WTC11 (cell line): Measurements from ENCODE around the gene MGAT4A. TPM values are rescaled to one million over a fixed set of nuclear protein-coding genes. Genes with fewer than 3 reads are reported as not detected.

Experiments used
- ATF3 ChIP-seq: sonication (generic); formaldehyde crosslinking; conservative IDR thresholded peaks from 2 replicates; pipeline ENCODE4 v1.8.1; 2022; ENCODE audit warnings: mild to moderate bottlenecking, missing genetic modification reagents
- CREM ChIP-seq: sonication (generic); formaldehyde crosslinking; IDR thresholded peaks from 2 replicates; pipeline ENCODE4 v1.8.1; 2022; ENCODE audit warnings: mild to moderate bottlenecking, missing genetic modification reagents, moderate library complexity
- E2F4 ChIP-seq: sonication (generic); formaldehyde crosslinking; IDR thresholded peaks from 2 replicates; pipeline ENCODE4 v1.8.1; 2022; ENCODE audit warnings: low read depth, mild to moderate bottlenecking, moderate library complexity, missing genetic modification reagents, borderline replicate concordance
- EMX1 ChIP-seq: fragments of 250-450 bp; sonication (Bioruptor Pico); IDR thresholded peaks from 2 replicates; pipeline ENCODE4 v1.8.0; 2021; ENCODE audit warnings: mild to moderate bottlenecking
- NFATC4 ChIP-seq: fragments of 250-450 bp; sonication (Bioruptor Pico); IDR thresholded peaks from 2 replicates; pipeline ENCODE4 v1.9.0; 2021; ENCODE audit warnings: mild to moderate bottlenecking
- PRRX2 ChIP-seq: fragments of 250-450 bp; sonication (Bioruptor Pico); IDR thresholded peaks from 2 replicates; pipeline ENCODE4 v1.8.0; 2021; ENCODE audit warnings: mild to moderate bottlenecking
- RELA ChIP-seq: sonication (generic); formaldehyde crosslinking; IDR thresholded peaks from 2 replicates; pipeline ENCODE4 v1.8.1; 2022; ENCODE audit warnings: missing genetic modification reagents, mild to moderate bottlenecking, borderline replicate concordance
- SMAD4 ChIP-seq: sonication (generic); formaldehyde crosslinking; IDR thresholded peaks from 2 replicates; pipeline ENCODE4 v1.8.0; 2022; ENCODE audit warnings: mild to moderate bottlenecking, missing genetic modification reagents
- SP1 ChIP-seq: sonication (generic); formaldehyde crosslinking; conservative IDR thresholded peaks from 2 replicates; pipeline ENCODE4 v1.8.1; 2022; ENCODE audit warnings: missing genetic modification reagents
- TEAD1 ChIP-seq: sonication (generic); formaldehyde crosslinking; IDR thresholded peaks from 2 replicates; pipeline ENCODE4 v1.8.0; 2022; ENCODE audit warnings: mild to moderate bottlenecking, missing genetic modification reagents
- TP53 ChIP-seq: sonication (generic); formaldehyde crosslinking; IDR thresholded peaks from 2 replicates; pipeline ENCODE4 v1.8.1; 2023; ENCODE audit warnings: mild to moderate bottlenecking, missing genetic modification reagents
- USF2 ChIP-seq: sonication (generic); formaldehyde crosslinking; IDR thresholded peaks from 2 replicates; pipeline ENCODE4 v1.8.1; 2023; ENCODE audit warnings: mild to moderate bottlenecking, missing genetic modification reagents, moderate library complexity
- ZBTB43 ChIP-seq: sonication (generic); formaldehyde crosslinking; IDR thresholded peaks from 2 replicates; pipeline ENCODE4 v1.8.1; 2023; ENCODE audit warnings: mild to moderate bottlenecking, missing genetic modification reagents
- ZNF121 ChIP-seq: sonication (generic); formaldehyde crosslinking; IDR thresholded peaks from 2 replicates; pipeline ENCODE4 v1.8.0; 2023; ENCODE audit warnings: missing genetic modification reagents
- ZNF232 ChIP-seq: sonication (generic); formaldehyde crosslinking; IDR thresholded peaks from 2 replicates; pipeline ENCODE4 v1.8.0; 2022; ENCODE audit warnings: mild to moderate bottlenecking, missing genetic modification reagents
- ZNF281 ChIP-seq: sonication (generic); formaldehyde crosslinking; IDR thresholded peaks from 2 replicates; pipeline ENCODE4 v1.8.0; 2023; ENCODE audit warnings: mild to moderate bottlenecking, missing genetic modification reagents
- ZNF317 ChIP-seq: sonication (generic); formaldehyde crosslinking; IDR thresholded peaks from 2 replicates; pipeline ENCODE4 v1.8.1; 2023; ENCODE audit warnings: low read depth, mild to moderate bottlenecking, moderate library complexity, missing genetic modification reagents, borderline replicate concordance
- total RNA-seq: library from RNA; stranded (reverse); gene quantifications from 3 replicates; pipeline ENCODE4 v1.2.3, GENCODE V29; 2021
- TF ChIP-seq, protein P1 (sequence below): fragments of 250-450 bp; sonication (Bioruptor Pico); IDR thresholded peaks from 2 replicates; pipeline ENCODE4 v1.9.0; 2021; ENCODE audit warnings: mild to moderate bottlenecking
- TF ChIP-seq, protein P2 (sequence below): fragments of 250-450 bp; sonication (Bioruptor Pico); conservative IDR thresholded peaks from 2 replicates; pipeline ENCODE4 v1.9.0; 2021; ENCODE audit warnings: mild to moderate bottlenecking
- TF ChIP-seq, protein P3 (sequence below): fragments of 250-450 bp; sonication (Bioruptor Pico); IDR thresholded peaks from 2 replicates; pipeline ENCODE4 v2.1.2; 2022; ENCODE audit warnings: mild to moderate bottlenecking, moderate library complexity
- TF ChIP-seq, protein P4 (sequence below): sonication (generic); formaldehyde crosslinking; IDR thresholded peaks from 2 replicates; pipeline ENCODE4 v1.8.0; 2022; ENCODE audit warnings: mild to moderate bottlenecking, missing genetic modification reagents
- TF ChIP-seq, protein P5 (sequence below): sonication (generic); formaldehyde crosslinking; IDR thresholded peaks from 2 replicates; pipeline ENCODE4 v1.8.1; 2022; ENCODE audit warnings: missing genetic modification reagents, borderline replicate concordance

Gene MGAT4A
- total RNA-seq, 1 experiment from 2014 or later, result 6.7 TPM

DNA sequence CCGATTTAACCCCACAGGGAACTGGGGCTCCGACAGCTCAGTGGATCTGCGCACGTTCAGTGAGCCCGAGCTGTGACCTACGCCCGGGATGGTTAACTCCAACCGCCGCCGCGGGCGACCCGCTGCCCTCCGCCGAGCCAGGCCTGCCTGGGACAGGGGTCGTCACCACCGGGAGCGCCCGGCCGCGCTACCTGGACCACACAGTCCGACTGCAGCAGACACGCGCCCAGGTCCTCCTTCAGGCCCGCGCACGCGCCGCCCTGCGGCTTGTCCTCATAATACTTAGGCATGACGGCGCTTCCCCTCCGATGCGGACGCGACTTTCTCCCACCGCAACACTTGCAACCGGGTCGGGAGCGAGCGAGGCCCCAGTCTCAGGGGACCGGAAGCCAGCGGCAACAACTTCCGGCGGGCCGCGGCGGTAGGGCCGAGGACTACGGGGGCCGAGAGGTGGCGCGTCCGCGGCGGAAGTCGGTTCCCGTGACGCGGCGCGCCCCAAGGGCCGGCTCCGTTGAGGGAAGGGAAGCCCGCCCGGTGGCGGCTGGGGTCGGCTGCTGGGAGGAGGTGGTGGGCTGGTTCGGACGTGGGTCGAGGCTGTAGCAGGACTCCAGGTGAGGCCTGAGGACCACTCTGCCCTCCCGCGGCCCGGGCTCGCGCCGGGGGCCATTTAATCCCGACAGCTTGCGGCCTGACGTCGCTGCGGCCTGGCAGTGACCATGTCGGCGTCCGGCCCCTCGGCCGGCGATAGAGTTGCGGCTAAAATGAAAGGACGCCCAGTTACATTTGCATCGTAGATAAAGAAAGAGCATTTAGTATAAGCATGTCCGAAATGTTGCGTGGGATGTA lies 122.6 kb downstream of the MGAT4A start, which contains the start of the genes COA5 and UNC50 (continued):
- TF ChIP-seq E2F4 (CRISPR knock-in tag), result peak; percentile 50; the same call in 1 of the 2 replicates
- peak; percentile 73; the same call in 1 of the 2 replicates for TF ChIP-seq RELA (CRISPR knock-in tag)
- TF ChIP-seq CREM, result peak; percentile 90
- TF ChIP-seq ZNF121, result no peak
- peak; percentile 58; the same call in 1 of the 2 replicates for TF ChIP-seq ZNF317 (CRISPR knock-in tag)
- TF ChIP-seq SMAD4 (CRISPR knock-in tag), result no peak
- TF ChIP-seq, protein P1, sequence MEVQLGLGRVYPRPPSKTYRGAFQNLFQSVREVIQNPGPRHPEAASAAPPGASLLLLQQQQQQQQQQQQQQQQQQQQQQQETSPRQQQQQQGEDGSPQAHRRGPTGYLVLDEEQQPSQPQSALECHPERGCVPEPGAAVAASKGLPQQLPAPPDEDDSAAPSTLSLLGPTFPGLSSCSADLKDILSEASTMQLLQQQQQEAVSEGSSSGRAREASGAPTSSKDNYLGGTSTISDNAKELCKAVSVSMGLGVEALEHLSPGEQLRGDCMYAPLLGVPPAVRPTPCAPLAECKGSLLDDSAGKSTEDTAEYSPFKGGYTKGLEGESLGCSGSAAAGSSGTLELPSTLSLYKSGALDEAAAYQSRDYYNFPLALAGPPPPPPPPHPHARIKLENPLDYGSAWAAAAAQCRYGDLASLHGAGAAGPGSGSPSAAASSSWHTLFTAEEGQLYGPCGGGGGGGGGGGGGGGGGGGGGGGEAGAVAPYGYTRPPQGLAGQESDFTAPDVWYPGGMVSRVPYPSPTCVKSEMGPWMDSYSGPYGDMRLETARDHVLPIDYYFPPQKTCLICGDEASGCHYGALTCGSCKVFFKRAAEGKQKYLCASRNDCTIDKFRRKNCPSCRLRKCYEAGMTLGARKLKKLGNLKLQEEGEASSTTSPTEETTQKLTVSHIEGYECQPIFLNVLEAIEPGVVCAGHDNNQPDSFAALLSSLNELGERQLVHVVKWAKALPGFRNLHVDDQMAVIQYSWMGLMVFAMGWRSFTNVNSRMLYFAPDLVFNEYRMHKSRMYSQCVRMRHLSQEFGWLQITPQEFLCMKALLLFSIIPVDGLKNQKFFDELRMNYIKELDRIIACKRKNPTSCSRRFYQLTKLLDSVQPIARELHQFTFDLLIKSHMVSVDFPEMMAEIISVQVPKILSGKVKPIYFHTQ (CRISPR knock-in tag), result no peak
- no peak for TF ChIP-seq ZBTB43 (CRISPR knock-in tag)
- no peak for TF ChIP-seq ZNF281 (CRISPR knock-in tag)
- peak; percentile 65 for TF ChIP-seq USF2 (CRISPR knock-in tag)
- TF ChIP-seq, protein P2, sequence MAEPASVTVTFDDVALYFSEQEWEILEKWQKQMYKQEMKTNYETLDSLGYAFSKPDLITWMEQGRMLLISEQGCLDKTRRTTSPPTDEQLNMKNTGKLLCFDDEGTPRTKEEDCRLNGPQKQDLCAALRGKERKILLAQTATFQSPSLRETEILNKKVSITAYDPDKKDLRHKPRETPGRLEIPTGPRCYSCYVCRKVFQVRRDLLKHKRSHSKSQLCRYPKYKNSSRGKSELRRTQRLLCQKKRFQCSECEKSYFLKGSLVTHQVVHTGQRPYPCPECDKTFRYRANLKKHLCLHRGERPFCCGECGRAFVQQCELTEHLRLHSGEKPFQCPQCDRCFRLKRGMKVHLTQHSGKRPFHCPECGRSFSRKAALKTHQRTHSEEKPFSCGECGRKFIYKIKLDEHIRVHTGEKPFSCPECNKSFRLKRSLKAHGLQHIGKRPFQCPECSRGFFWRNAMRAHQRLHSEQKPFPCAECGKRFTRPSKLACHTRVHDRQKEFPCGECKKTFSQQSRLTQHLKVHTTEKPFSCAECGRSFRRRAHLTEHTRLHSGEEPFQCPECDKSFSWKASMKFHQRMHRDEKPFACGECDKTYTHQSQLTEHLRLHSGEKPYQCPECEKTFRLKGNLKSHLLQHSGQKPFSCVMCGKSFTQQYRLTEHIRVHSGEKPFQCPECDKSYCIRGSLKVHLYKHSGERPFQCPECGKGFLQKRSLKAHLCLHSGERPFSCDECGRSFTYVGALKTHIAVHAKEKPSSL (CRISPR knock-in tag), result no peak
- peak; percentile 41 for TF ChIP-seq TEAD1 (CRISPR knock-in tag)
- 0 out of 2 replicates have a peak, but pooled peaks have one; percentile 66 for TF ChIP-seq ZNF232 (CRISPR knock-in tag)
- no peak for TF ChIP-seq EMX1
- TF ChIP-seq NFATC4, result no peak
- TF ChIP-seq, protein P3, sequence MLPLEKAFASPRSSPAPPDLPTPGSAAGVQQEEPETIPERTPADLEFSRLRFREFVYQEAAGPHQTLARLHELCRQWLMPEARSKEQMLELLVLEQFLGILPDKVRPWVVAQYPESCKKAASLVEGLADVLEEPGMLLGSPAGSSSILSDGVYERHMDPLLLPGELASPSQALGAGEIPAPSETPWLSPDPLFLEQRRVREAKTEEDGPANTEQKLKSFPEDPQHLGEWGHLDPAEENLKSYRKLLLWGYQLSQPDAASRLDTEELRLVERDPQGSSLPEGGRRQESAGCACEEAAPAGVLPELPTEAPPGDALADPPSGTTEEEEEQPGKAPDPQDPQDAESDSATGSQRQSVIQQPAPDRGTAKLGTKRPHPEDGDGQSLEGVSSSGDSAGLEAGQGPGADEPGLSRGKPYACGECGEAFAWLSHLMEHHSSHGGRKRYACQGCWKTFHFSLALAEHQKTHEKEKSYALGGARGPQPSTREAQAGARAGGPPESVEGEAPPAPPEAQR (CRISPR knock-in tag), result no peak
- TF ChIP-seq ATF3, result no peak
- TF ChIP-seq, protein P4, sequence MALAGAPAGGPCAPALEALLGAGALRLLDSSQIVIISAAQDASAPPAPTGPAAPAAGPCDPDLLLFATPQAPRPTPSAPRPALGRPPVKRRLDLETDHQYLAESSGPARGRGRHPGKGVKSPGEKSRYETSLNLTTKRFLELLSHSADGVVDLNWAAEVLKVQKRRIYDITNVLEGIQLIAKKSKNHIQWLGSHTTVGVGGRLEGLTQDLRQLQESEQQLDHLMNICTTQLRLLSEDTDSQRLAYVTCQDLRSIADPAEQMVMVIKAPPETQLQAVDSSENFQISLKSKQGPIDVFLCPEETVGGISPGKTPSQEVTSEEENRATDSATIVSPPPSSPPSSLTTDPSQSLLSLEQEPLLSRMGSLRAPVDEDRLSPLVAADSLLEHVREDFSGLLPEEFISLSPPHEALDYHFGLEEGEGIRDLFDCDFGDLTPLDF (CRISPR knock-in tag), result 0 out of 2 replicates have a peak, but pooled peaks have one; percentile 65
- TF ChIP-seq TP53 (CRISPR knock-in tag), result peak; percentile 71
- TF ChIP-seq SP1 (CRISPR knock-in tag), result peak; percentile 60; the same call in 1 of the 2 replicates
- no peak for TF ChIP-seq PRRX2 (CRISPR knock-in tag)
- TF ChIP-seq, protein P5, sequence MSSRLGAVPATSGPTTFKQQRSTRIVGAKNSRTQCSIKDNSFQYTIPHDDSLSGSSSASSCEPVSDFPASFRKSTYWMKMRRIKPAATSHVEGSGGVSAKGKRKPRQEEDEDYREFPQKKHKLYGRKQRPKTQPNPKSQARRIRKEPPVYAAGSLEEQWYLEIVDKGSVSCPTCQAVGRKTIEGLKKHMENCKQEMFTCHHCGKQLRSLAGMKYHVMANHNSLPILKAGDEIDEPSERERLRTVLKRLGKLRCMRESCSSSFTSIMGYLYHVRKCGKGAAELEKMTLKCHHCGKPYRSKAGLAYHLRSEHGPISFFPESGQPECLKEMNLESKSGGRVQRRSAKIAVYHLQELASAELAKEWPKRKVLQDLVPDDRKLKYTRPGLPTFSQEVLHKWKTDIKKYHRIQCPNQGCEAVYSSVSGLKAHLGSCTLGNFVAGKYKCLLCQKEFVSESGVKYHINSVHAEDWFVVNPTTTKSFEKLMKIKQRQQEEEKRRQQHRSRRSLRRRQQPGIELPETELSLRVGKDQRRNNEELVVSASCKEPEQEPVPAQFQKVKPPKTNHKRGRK (CRISPR knock-in tag), result no peak
